ENCODE data around the gene OR8D2. TPM values are rescaled to one million over a fixed set of nuclear protein-coding genes. Genes with fewer than 3 reads are reported as not detected.
"Not testable (repeated sequence)": the region's sequence is repeated elsewhere in the genome, so short reads cannot be mapped to it uniquely, and the experiment has no call there.

Gene OR8D2
- total RNA-seq, 1 donor from 2014 or later, result not detected

DNA sequence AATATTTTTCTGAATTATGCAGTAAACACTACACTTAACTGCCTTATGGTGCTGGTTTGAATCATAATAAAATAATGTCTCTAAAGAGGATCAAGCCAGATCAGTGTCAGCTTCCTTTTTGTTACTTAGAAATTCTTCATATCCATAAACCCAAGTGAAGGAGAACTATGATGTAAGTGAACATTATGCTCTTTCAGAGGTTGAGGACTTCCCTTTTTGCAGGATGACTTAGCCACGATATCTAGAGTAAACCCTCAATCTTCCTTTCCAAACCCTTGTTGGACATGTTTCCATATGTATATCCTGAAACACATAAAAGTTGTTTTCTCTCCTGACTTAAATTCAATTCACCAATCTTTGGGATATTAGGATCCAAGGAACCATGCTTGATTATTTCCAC is 25.3 kb downstream of the OR8D2 start:
- DNase-seq (ENCODE audit: low spot score), result no peak
- no peak for ATAC-seq

DNA sequence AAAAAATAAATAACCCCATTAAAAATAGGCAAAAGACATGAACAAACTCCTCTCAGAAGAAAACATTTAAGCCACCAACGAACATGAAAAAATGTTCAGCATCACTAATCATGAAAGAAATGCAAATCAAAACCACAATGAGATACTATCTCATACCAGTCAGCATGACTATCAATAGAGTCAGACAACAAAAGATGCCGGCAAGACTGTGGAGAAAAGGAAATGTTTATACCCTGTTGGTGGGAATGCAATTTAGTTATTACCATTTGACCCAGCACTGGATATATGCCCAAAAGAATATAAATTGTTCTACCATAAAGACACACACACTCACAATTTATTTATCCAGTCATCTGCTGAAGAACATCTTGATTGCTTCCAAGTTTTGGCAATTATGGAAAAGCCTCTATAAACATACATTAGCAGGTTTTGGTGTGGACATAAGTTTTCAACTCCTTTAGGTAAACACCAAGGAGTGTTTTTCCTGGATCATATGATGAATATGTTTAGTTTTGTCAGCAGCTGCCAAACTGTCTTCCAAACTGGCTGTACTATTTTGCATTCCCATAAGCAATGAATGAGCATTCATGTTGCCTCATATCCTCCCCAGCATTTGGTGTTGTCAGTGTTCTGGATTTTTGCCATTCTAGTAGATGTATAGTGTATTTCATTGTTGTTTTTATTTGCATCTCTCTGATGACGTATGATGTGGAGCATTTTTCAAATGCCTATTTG is 34.2 kb downstream of the OR8D2 start:
- no peak for DNase-seq (ENCODE audit: low spot score)
- no peak for ATAC-seq

- DNase-seq (ENCODE audit: low spot score), result no peak
- ATAC-seq, result no peak
Measured at GRCh38 chr11:124278261-124278660, 41.7 kb downstream of the OR8D2 start.

DNA sequence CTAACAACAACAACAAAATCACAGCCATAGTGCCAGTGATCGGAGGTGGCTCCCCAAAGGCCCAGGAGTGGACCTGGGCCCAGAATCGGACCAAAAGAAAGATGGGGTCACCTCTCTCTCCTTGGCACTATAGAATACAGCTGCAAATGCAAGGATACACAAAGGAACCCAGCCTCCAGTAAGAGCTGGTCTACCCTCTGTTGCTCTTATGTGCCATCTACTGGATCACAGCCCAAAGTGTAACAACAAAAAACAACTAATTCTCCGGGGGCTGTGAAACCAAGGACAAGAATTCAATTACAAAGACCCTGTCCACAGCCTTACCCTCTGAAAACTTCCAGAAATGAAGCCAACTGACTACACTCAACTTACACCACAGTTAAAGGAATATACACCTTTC is 42.2 kb downstream of the OR8D2 start:
- DNase-seq (ENCODE audit: low spot score) (no peak), ATAC-seq (no peak)

DNA sequence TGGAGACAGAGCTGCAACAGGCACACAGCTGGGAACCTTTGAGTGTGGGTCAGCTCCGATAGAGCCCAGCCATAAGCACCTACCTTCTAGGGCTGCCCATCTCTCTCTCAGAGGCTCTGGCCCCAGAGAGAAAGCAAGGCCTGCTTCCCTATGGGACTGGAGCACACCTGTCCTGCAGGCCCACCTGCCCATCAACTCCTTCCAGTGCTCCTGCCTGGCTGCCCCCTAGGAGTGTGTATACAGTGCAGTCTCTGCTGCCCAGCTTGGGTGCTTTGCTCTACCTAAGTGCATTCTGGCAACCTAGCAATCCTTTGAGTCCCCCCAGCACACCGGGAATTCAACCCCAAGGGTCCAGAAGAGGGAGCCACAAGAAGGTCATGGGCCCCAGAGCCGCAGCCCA is 42.8 kb downstream of the OR8D2 start:
- DNase-seq (ENCODE audit: low spot score), result no peak

GRCh38 chr11:124276081-124276480 is 43.9 kb downstream of the OR8D2 start:
- no peak for DNase-seq (ENCODE audit: low spot score)
- ATAC-seq, result no peak

More for the DNA sequence above, 42.8 kb downstream of the OR8D2 start:
- ATAC-seq, result no peak

DNA sequence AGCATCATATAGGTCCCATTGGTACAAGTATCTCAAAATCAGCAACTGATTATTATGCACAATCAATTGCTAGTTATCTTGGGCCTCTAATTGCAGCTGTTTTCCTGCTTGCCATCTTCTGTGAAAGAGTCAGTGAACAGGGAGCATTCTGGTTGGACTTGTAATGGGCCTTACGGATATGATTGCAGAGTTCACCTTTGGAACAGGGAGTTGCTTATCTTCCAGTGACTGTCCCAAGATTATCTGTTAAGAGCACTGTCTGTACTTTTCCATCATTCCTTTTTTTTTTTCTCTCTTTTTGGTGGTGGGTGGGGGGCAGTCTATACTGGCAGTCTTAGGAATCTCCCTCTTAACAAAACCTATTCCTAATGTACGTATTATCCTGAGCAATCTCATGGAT is 46.0 kb downstream of the OR8D2 start:
- DNase-seq (ENCODE audit: low spot score) (no peak), ATAC-seq (no peak)

GRCh38 chr11:124270886-124271285 is 49.1 kb downstream of the OR8D2 start:
- DNase-seq (ENCODE audit: low spot score); ATAC-seq: not testable (repeated sequence)

Other genes starting within 250 kb of the OR8D2 start
- 3.4 TPM for gene VWA5A, start 204.7 kb downstream of the OR8D2 start, total RNA-seq
- not detected for gene OR10D3, start 136.9 kb downstream of the OR8D2 start, total RNA-seq
- not detected for gene OR8G1, start 79.1 kb downstream of the OR8D2 start, total RNA-seq
- not detected for gene OR8G5, start 63.8 kb downstream of the OR8D2 start, total RNA-seq
- not detected for gene OR8D1, start 6.2 kb downstream of the OR8D2 start, total RNA-seq
- gene OR8B2, start 64.3 kb upstream of the OR8D2 start, total RNA-seq, result not detected
- not detected for gene OR8B3, start 78.8 kb upstream of the OR8D2 start, total RNA-seq
- gene OR8B4, start 104.7 kb upstream of the OR8D2 start, total RNA-seq, result not detected
- gene OR8B8, start 125.5 kb upstream of the OR8D2 start, total RNA-seq, result not detected
- not detected for gene OR8B12, start 223.5 kb upstream of the OR8D2 start, total RNA-seq
- gene OR8A1, start 249.8 kb upstream of the OR8D2 start, total RNA-seq, result not detected